IMR-90 (cell line): ENCODE measurements around the gene CHPF2. TPM values are rescaled to one million over a fixed set of nuclear protein-coding genes. Genes with fewer than 3 reads are reported as not detected.

Experiments used
- ATAC-seq: fragments of 200-7000 bp; cut with Tn5 transposase; 2 replicates; pipeline ENCODE4 v1.9.1; 2020; ENCODE audit warnings: low read depth, mild to moderate bottlenecking, moderate library complexity
- BruUV-seq: library from RNA; stranded (reverse); fragments of 400-500 nt; replicated peaks from 2 replicates; lab custom pipeline; 2021; lab: Mats Ljungman, UMichigan
- CTCF ChIA-PET: fragments of 300-600 bp; formaldehyde crosslinking; extraction: SDS; loops from one replicate; lab custom pipeline; 2021; ENCODE audit warnings: antibody characterized with exemption; lab: Yijun Ruan, JAX
- POLR2A ChIA-PET: fragments of 300-600 bp; sonication (Branson Sonifier 250); formaldehyde crosslinking; loops from one replicate; lab custom pipeline; 2022; ENCODE audit warnings: antibody characterized with exemption; ENCODE audit not compliant: unreplicated experiment; lab: Charles Lee
- DNase-seq: peaks from one replicate; pipeline ENCODE4 v3.0.0; 2013
- H2AFZ ChIP-seq: replicated peaks from 2 replicates; pipeline ENCODE3; 2013; ENCODE audit warnings: low read length, mild to moderate bottlenecking; ENCODE audit not compliant: poor library complexity
- H2AK5ac ChIP-seq: 2 replicates; pipeline ENCODE4 v1.6.1; 2013; ENCODE audit warnings: low read depth, low read length, inconsistent platforms
- H2AK9ac ChIP-seq: replicated peaks from 2 replicates; pipeline ENCODE3; 2013; ENCODE audit warnings: mild to moderate bottlenecking, low read depth, low read length, moderate library complexity; ENCODE audit not compliant: poor library complexity
- H2BK120ac ChIP-seq: 2 replicates; pipeline ENCODE4 v1.6.1; 2013; ENCODE audit warnings: low read depth, low read length, inconsistent platforms
- H2BK15ac ChIP-seq: 3 replicates; pipeline ENCODE4 v1.6.1; 2013; ENCODE audit warnings: low read depth, low read length, inconsistent platforms
- H2BK20ac ChIP-seq: 2 replicates; pipeline ENCODE4 v1.6.1; 2013; ENCODE audit warnings: low read depth, mild to moderate bottlenecking, inconsistent platforms, low read length, moderate library complexity
- H2BK5ac ChIP-seq: 2 replicates; pipeline ENCODE4 v1.6.1; 2013; ENCODE audit warnings: mild to moderate bottlenecking, low read depth, low read length, inconsistent platforms; ENCODE audit not compliant: poor library complexity, severe bottlenecking
- H3K14ac ChIP-seq: replicated peaks from 2 replicates; pipeline ENCODE4 v1.6.1; 2013; ENCODE audit warnings: low read depth, low read length, inconsistent platforms
- H3K18ac ChIP-seq: 2 replicates; pipeline ENCODE4 v1.6.1; 2013; ENCODE audit warnings: low read depth, low read length, control low read depth
- H3K23ac ChIP-seq: 2 replicates; pipeline ENCODE4 v1.6.1; 2013; ENCODE audit warnings: low read depth, low read length, inconsistent platforms
- H3K27ac ChIP-seq: 2 replicates; pipeline ENCODE4 v1.5.1; 2013; ENCODE audit warnings: mild to moderate bottlenecking, control low read depth, low read length; ENCODE audit not compliant: insufficient read depth
- H3K27me3 ChIP-seq: 2 replicates; pipeline ENCODE4 v1.6.1; 2013; ENCODE audit warnings: low read length; ENCODE audit not compliant: control insufficient read depth, insufficient read depth
- H3K36me3 ChIP-seq: 2 replicates; pipeline ENCODE4 v1.6.1; 2013; ENCODE audit warnings: low read length, mixed read lengths; ENCODE audit not compliant: control insufficient read depth, insufficient read depth
- H3K4ac ChIP-seq: 2 replicates; pipeline ENCODE4 v1.6.1; 2013; ENCODE audit warnings: low read depth, low read length, inconsistent platforms
- H3K4me1 ChIP-seq: 2 replicates; pipeline ENCODE4 v1.6.1; 2013; ENCODE audit warnings: low read length, mixed read lengths; ENCODE audit not compliant: control insufficient read depth, insufficient read depth
- H3K4me2 ChIP-seq: 2 replicates; pipeline ENCODE4 v1.6.1; 2013; ENCODE audit warnings: low read depth, mild to moderate bottlenecking, control low read depth, low read length, moderate library complexity
- H3K4me3 ChIP-seq: 2 replicates; pipeline ENCODE4 v1.5.1; 2013; ENCODE audit warnings: low read depth, mild to moderate bottlenecking, control low read depth, low read length, moderate library complexity; ENCODE audit not compliant: insufficient read depth
- H3K56ac ChIP-seq: 2 replicates; pipeline ENCODE4 v1.6.1; 2013; ENCODE audit warnings: low read length, inconsistent platforms; ENCODE audit not compliant: insufficient read depth; ENCODE audit errors: extremely low read depth
- H3K79me1 ChIP-seq, 2 experiments: 2 replicates each; pipeline ENCODE4 v1.6.1; 2013; ENCODE audit warnings: low read length in 2 of 2, inconsistent platforms in 1 of 2, low read depth in 1 of 2
- H3K9ac ChIP-seq: 2 replicates; pipeline ENCODE4 v1.6.1; 2013; ENCODE audit warnings: low read depth, low read length, control low read depth
- H3K9me1 ChIP-seq: 2 replicates; pipeline ENCODE4 v1.6.1; 2013; ENCODE audit warnings: low read length, inconsistent platforms; ENCODE audit not compliant: insufficient read depth
- H3K9me3 ChIP-seq: 2 replicates; pipeline ENCODE4 v1.6.1; 2013; ENCODE audit warnings: low read length; ENCODE audit not compliant: control insufficient read depth, insufficient read depth
- H4K20me1 ChIP-seq: 2 replicates; pipeline ENCODE4 v1.6.1; 2013; ENCODE audit warnings: low read length, inconsistent platforms; ENCODE audit not compliant: insufficient read depth
- H4K5ac ChIP-seq: 2 replicates; pipeline ENCODE4 v1.6.1; 2013; ENCODE audit warnings: mild to moderate bottlenecking, low read depth, low read length, control low read depth
- H4K8ac ChIP-seq, 2 experiments: 2 replicates each; pipeline ENCODE4 v1.6.1; 2013; ENCODE audit warnings: low read depth in 2 of 2, low read length in 2 of 2, control low read depth in 1 of 2, inconsistent platforms in 1 of 2
- H4K91ac ChIP-seq: 2 replicates; pipeline ENCODE4 v1.6.1; 2013; ENCODE audit warnings: low read depth, low read length, inconsistent platforms; ENCODE audit not compliant: insufficient read depth
- CHD1 ChIP-seq: IDR thresholded peaks from 2 replicates; pipeline ENCODE4 v1.6.1; 2012; ENCODE audit warnings: low read depth, low read length, improper control_type of control experiment
- CTCF ChIP-seq: conservative IDR thresholded peaks from 2 replicates; pipeline ENCODE4 v1.5.1; 2012; ENCODE audit warnings: mild to moderate bottlenecking, low read depth, low read length, improper control_type of control experiment
- MAFK ChIP-seq: IDR thresholded peaks from 2 replicates; pipeline ENCODE4 v1.6.1; 2012; ENCODE audit warnings: low read depth, low read length, improper control_type of control experiment
- POLR2A ChIP-seq: IDR thresholded peaks from 2 replicates; pipeline ENCODE4 v1.6.1; 2012; ENCODE audit warnings: mild to moderate bottlenecking, low read depth, low read length
- SMC3 ChIP-seq: fragments of 150-350 bp; IDR thresholded peaks from 2 replicates; pipeline ENCODE4 v1.6.1; 2016; ENCODE audit warnings: low read depth, mild to moderate bottlenecking, antibody characterized with exemption, low read length, moderate library complexity
- WGBS, 2 experiments: methylation state at CpG; one replicate each; pipeline versions ENCODE4 v1.1.5 to v1.1.7; 2013; ENCODE audit warnings: missing lambda C conversion rate in 2 of 2; ENCODE audit not compliant: insufficient read length in 1 of 2; ENCODE audit errors: extremely low coverage in 2 of 2; 5-methylcytosine and 5-hydroxymethylcytosine counted together
- dilution Hi-C: fragments of 300-500 bp; cut with HindIII; formaldehyde crosslinking; loops from one replicate; pipeline ENCODE4 v1.14.3; 2018; ENCODE audit warnings: low sequenced_read_pairs; ENCODE audit not compliant: unreplicated experiment
- in situ Hi-C: fragments of 300-500 bp; cut with MboI; formaldehyde crosslinking; loops from 3 replicates; pipeline ENCODE4 v1.14.3; 2019; ENCODE audit warnings: low sequenced_read_pairs, inconsistent platforms, mixed read lengths
- intact Hi-C: fragments of 100-400 bp; cut with micrococcal nuclease; formaldehyde crosslinking; loops from 2 replicates; pipeline ENCODE4 v1.10.0; 2022
- polyA plus RNA-seq, 3 experiments: library from polyadenylated mRNA; depleted of rRNA; stranded (reverse); fragments of >200 nt; gene quantifications; 2 replicates each; pipeline ENCODE4 v1.2.3, GENCODE V29; 2012; ENCODE audit warnings: low replicate concordance in 1 of 3
- total RNA-seq: library from RNA; depleted of rRNA; stranded (reverse); fragments of >200 nt; gene quantifications from 2 replicates; pipeline ENCODE4 v1.2.3, GENCODE V29; 2012
- TF ChIP-seq, protein P1 (sequence below): fragments of 150-350 bp; IDR thresholded peaks from 2 replicates; pipeline ENCODE4 v1.6.1; 2017; ENCODE audit warnings: mild to moderate bottlenecking, antibody characterized with exemption, low read length, low read depth

The CHPF2 gene
- total and polyA plus RNA-seq, 2 of the 4 experiments (the other 2 are of a cell fraction): 26.2 to 77.0 TPM

- no peak overlapping the region for H2AFZ ChIP-seq
- no peak overlapping the region for H4K8ac ChIP-seq
- H3K79me1 ChIP-seq: no peaks in the 10 kb centered on the region
- H3K36me3 ChIP-seq: peaks cover 6% of the 10 kb centered on the region
- intact Hi-C loops (no loop called here), in situ Hi-C loops (no loop called here), dilution Hi-C loops (no loop called here)
- TF ChIP-seq SMC3 (no peak), MAFK (no peak), CHD1 (no peak), CTCF (no peak), POLR2A (no peak)
- TF ChIP-seq, protein P1, sequence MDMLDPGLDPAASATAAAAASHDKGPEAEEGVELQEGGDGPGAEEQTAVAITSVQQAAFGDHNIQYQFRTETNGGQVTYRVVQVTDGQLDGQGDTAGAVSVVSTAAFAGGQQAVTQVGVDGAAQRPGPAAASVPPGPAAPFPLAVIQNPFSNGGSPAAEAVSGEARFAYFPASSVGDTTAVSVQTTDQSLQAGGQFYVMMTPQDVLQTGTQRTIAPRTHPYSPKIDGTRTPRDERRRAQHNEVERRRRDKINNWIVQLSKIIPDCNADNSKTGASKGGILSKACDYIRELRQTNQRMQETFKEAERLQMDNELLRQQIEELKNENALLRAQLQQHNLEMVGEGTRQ: no peak
- H3K4me1 ChIP-seq: no peaks in the 10 kb centered on the region
- H3K4me2 ChIP-seq: no peak overlapping the region
- H4K5ac ChIP-seq: no peak overlapping the region
- BruUV-seq: no TSS peak
- H3K9me3 ChIP-seq: no peaks in the 10 kb centered on the region
- no peak overlapping the region for H2BK15ac ChIP-seq
- CTCF ChIA-PET: no interaction called here
- no peak overlapping the region for H4K91ac ChIP-seq
- H2BK120ac ChIP-seq: no peak overlapping the region
- H2BK5ac ChIP-seq: no peak overlapping the region
- H3K4ac ChIP-seq: no peak overlapping the region
- H3K27ac ChIP-seq: no peak overlapping the region
- POLR2A ChIA-PET: no interaction called here
- no peak overlapping the region for H2AK5ac ChIP-seq
- no peaks in the 10 kb centered on the region for H4K20me1 ChIP-seq
- no peak overlapping the region for H3K18ac ChIP-seq
- H2AK9ac ChIP-seq: no peak overlapping the region
- no peaks in the 10 kb centered on the region; the same call in 1 of the 2 replicates for H3K9me1 ChIP-seq
- H3K23ac ChIP-seq: no peak overlapping the region
- peaks cover 53% of the 10 kb centered on the region for H3K27me3 ChIP-seq
- ATAC-seq (no peak), DNase-seq (no peak)
- no peak overlapping the region for H3K4me3 ChIP-seq
- 20% methylated on average over 9 of the region's 12 CpGs; no CpG with 5 or more reads in 1 of the 2 experiments for WGBS, 2 experiments
- H3K56ac ChIP-seq: no peak overlapping the region
- H2BK20ac ChIP-seq: no peak overlapping the region
- no peak overlapping the region for H3K14ac ChIP-seq
- H3K9ac ChIP-seq: no peak overlapping the region
These were observed 24.5 kb upstream of the CHPF2 start for GRCh38 chr7:151207804-151208203.
